Tibial nerve (tissue), 3 donors: Measurements from ENCODE around the gene TMEM185A.

Source experiments
- POLR2A ChIP-seq, 2 donors: fragments of 450-650 bp; IDR thresholded peaks; one replicate each; pipeline ENCODE4 v1.6.1; 2017; ENCODE audit warnings: antibody characterized with exemption in 2 of 2, mild to moderate bottlenecking in 2 of 2, moderate library complexity in 2 of 2
- TF ChIP-seq, protein P1 (sequence below), 5 experiments: fragments of 200-600 bp in 3 of 5; fragments of 450-650 bp in 2 of 5; sonication (generic) in 3 of 5; IDR thresholded peaks; one replicate each; pipeline ENCODE4 v1.5.1; 2016 to 2019; ENCODE audit warnings: antibody characterized with exemption in 5 of 5, mild to moderate bottlenecking in 3 of 5, moderate library complexity in 2 of 5

DNA sequence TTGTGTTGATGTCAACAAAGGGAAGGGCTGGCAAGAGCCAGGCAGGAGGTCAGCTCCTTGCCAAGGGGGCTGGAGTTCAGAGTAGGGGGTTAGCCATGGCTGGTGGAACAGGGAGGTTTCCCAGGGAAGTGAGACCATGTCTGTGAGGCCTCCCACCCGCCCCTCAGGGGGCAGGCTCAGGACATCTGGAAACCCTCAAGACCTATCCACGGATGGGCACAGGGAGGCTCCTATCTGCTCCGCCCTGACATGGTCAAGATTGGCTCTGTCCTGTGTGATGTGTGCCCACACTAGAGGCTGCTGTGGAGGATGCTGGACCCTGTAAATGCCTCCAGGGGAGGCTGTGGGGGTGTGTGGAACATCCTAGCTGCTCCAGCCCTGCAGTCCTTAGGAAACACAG lies 8.0 kb upstream of the TMEM185A start:
- TF ChIP-seq, protein P1, sequence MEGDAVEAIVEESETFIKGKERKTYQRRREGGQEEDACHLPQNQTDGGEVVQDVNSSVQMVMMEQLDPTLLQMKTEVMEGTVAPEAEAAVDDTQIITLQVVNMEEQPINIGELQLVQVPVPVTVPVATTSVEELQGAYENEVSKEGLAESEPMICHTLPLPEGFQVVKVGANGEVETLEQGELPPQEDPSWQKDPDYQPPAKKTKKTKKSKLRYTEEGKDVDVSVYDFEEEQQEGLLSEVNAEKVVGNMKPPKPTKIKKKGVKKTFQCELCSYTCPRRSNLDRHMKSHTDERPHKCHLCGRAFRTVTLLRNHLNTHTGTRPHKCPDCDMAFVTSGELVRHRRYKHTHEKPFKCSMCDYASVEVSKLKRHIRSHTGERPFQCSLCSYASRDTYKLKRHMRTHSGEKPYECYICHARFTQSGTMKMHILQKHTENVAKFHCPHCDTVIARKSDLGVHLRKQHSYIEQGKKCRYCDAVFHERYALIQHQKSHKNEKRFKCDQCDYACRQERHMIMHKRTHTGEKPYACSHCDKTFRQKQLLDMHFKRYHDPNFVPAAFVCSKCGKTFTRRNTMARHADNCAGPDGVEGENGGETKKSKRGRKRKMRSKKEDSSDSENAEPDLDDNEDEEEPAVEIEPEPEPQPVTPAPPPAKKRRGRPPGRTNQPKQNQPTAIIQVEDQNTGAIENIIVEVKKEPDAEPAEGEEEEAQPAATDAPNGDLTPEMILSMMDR (IDR thresholded peaks at IDR 0.05): no peak
- TF ChIP-seq POLR2A (IDR thresholded peaks at IDR 0.05): no peak
